Spleen (tissue), 11 donors: ENCODE results near the gene HSPE1. TPM values are rescaled to one million over a fixed set of nuclear protein-coding genes. Genes with fewer than 3 reads are reported as not detected.

Experiments used
- DNase-seq: peaks from one replicate; pipeline ENCODE4 v3.0.0-alpha.2; 2020
- H3K27ac ChIP-seq, 8 donors: fragments of 200-600 bp; sonication (generic) in 7 of 8; 1 replicate in 4 of 8; 2 replicates in 4 of 8; pipeline versions ENCODE4 v1.5.0 to v1.8.0; 2016 to 2021; ENCODE audit warnings: inconsistent platforms in 4 of 8, mild to moderate bottlenecking in 4 of 8, moderate library complexity in 1 of 8
- H3K27me3 ChIP-seq, 7 donors: fragments of 200-600 bp; sonication (generic) in 6 of 7; replicated peaks in 1 of 7; 1 replicate in 4 of 7; 2 replicates in 3 of 7; pipeline versions ENCODE4 v1.5.0 to v1.8.0; 2016 to 2021; ENCODE audit warnings: inconsistent platforms in 3 of 7, mild to moderate bottlenecking in 1 of 7
- H3K36me3 ChIP-seq, 6 donors: fragments of 200-600 bp; sonication (generic) in 5 of 6; 1 replicate in 4 of 6; 2 replicates in 2 of 6; pipeline versions ENCODE4 v1.5.0 to v1.8.0; 2016 to 2021; ENCODE audit warnings: inconsistent platforms in 2 of 6
- H3K4me1 ChIP-seq, 6 donors: fragments of 200-600 bp; sonication (generic) in 5 of 6; 1 replicate in 3 of 6; 2 replicates in 3 of 6; pipeline versions ENCODE4 v1.5.0 to v1.8.0; 2016 to 2021; ENCODE audit warnings: inconsistent platforms in 3 of 6
- H3K4me3 ChIP-seq, 8 donors: fragments of 200-600 bp; sonication (generic) in 7 of 8; 1 replicate in 4 of 8; 2 replicates in 4 of 8; pipeline versions ENCODE4 v1.5.0 to v1.8.0; 2016 to 2021; ENCODE audit warnings: inconsistent platforms in 4 of 8, mild to moderate bottlenecking in 4 of 8, moderate library complexity in 2 of 8
- H3K9me3 ChIP-seq, 8 donors: fragments of 200-600 bp; sonication (generic) in 7 of 8; 1 replicate in 4 of 8; 2 replicates in 4 of 8; pipeline versions ENCODE4 v1.5.0 to v1.8.0; 2016 to 2021; ENCODE audit warnings: inconsistent platforms in 4 of 8
- POLR2A ChIP-seq, 3 donors: fragments of 450-650 bp; IDR thresholded peaks; one replicate each; pipeline ENCODE4 v1.5.1; 2017; ENCODE audit warnings: antibody characterized with exemption in 3 of 3, mild to moderate bottlenecking in 1 of 3
- POLR2AphosphoS5 ChIP-seq, 3 donors: sonication (generic); formaldehyde crosslinking; IDR thresholded peaks; one replicate each; pipeline ENCODE4 v1.5.1; 2017; ENCODE audit warnings: antibody characterized with exemption in 3 of 3
- WGBS, 5 donors: extraction: QIAGEN DNeasy Blood & Tissue Kit in 3 of 5; methylation state at CpG; one replicate each; pipeline versions ENCODE4 v1.1.5 to v1.1.7; 2013 to 2018; 5-methylcytosine and 5-hydroxymethylcytosine counted together
- intact Hi-C: fragments of 100-400 bp; cut with DNase I; formaldehyde crosslinking; loops from one replicate; pipeline ENCODE4 v1.15.0; 2023; ENCODE audit warnings: low total_unique reads
- polyA plus RNA-seq, 3 donors: library from polyadenylated mRNA; stranded (reverse); fragments of 200-250 nt; gene quantifications; one replicate each; pipeline ENCODE4 v1.2.1, GENCODE V29; 2013
- total RNA-seq, 7 donors: library from RNA; depleted of rRNA in 3 of 7; stranded (reverse); fragments of >200 nt in 3 of 7; fragmentation: NEBNext Ultra II Directional in 4 of 7; extraction: Animal tissue kit (Norgen Biotek cat#: 25700) in 4 of 7; gene quantifications; one replicate each; pipeline versions ENCODE4 v1.1.0 to v1.2.1, GENCODE V29; 2016 to 2021
- TF ChIP-seq, protein P1 (sequence below), 11 experiments: fragments of 200-600 bp in 7 of 11; fragments of 450-650 bp in 4 of 11; sonication (generic) in 4 of 11; IDR thresholded peaks in 8 of 11; conservative IDR thresholded peaks in 3 of 11; 1 replicate in 7 of 11; 2 replicates in 4 of 11; pipeline versions ENCODE4 v1.4.0 to v1.8.0; 2016 to 2021; ENCODE audit warnings: antibody characterized with exemption in 11 of 11, inconsistent platforms in 4 of 11, mild to moderate bottlenecking in 1 of 11
- donor health status: healthy with polysubstance abuse.
- donor health status: DM: no; HTN: no; CAD: no; lungs with moderate emphysema.
- donor health status: DM: no; HTN: no; CAD: no.
- donor health status: Bipolar disorder and iron deficiency.
- donor health status: healthy.
- donor health status: DM: no; HTN: no; CAD: no.
- donor health status: DM: yes; HTN: yes; CAD: no.

HSPE1 gene
- total and polyA plus RNA-seq, 10 donors: 38.1 to 138 (median 66.2) TPM

DNA sequence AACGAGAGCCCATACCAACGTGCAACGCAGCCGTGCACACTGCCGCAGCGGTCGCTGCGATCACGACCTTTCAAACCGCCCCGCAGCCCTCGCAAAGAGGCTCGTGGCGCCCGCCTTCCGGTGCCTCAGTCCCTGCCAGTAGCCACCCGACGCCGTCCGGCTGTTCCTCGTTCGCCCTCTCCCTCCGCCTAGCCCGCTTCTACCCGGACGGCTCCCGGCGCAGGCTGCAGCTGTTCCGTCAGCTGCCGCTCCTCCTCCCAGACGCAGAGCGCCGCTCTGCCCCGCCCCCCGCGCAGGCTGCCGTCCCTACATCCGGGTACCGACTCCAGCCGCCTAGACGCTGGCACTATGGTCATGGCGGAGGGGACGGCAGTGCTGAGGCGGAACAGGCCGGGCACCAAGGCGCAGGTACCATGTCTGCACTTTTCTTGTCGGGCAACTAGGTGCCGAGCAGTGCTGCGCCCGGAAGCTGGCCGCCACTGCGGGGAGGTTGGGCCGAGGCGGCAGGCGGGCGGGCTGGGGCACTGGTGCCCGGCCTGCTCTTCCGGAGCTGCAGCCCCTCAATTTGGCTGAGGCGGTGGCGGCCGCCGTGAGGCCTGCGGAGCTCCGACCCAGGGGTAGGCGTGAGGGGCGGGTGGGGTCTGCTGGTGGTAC is 15.7 kb downstream of the HSPE1 start, which contains the start of gene MOB4:
MOB4 (plus strand) TSS at position 328 of the 654 bp plus-strand sequence; CDS start at position 349, 21 bp downstream.
- intact Hi-C loops: loop anchor here (10.0 kb wide), 1 partner anchor 61 kb away; the partner anchor contains the start of gene COQ10B
- 0 to 1% (median 0%) methylated on average over 33 to 66 of the region's 66 CpGs for WGBS, 5 donors

DNA sequence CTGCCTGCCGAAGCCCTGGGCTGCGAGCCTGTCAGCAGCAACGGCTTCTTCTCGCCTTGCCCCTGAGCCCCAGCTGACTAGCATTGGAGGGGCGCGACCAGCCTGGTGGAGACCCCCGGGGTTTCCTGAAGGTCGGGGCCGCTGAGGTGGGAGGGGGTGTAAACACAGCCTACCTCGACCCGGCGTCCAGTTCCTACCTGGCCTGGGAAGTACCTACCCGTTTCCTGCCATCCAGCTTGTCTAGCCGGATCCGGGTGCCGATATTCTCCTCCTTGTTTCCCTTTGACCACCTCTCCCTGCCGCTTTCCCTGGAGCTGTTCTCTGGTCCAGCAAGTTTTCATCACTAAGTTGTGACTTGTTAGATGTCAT is 16.2 kb downstream of the HSPE1 start:
- intact Hi-C loops: loop anchor here (10.0 kb wide), 1 partner anchor 62 kb away; the partner anchor contains the start of gene COQ10B
- Histone ChIP-seq H3K36me3 (peaks cover 0 to 25% (median 5%) of the 10 kb centered on the region in 6 donors), H3K4me1 (peaks cover 12 to 61% (median 39%) of the 10 kb centered on the region in 6 donors), H3K4me3 (peak overlapping the region; percentile 69 to 92 (median 84)), H3K27ac (peak overlapping the region; percentile 88 to 98 (median 96)), H3K27me3 (no peaks in the 10 kb centered on the region), H3K9me3 (peaks cover 0 to 16% (median 8%) of the 10 kb centered on the region in 8 donors)
- DNase-seq: no peak
- TF ChIP-seq POLR2A (IDR thresholded peaks at IDR 0.05) (no peak), POLR2AphosphoS5 (IDR thresholded peaks at IDR 0.05) (no peak)
- TF ChIP-seq, protein P1, sequence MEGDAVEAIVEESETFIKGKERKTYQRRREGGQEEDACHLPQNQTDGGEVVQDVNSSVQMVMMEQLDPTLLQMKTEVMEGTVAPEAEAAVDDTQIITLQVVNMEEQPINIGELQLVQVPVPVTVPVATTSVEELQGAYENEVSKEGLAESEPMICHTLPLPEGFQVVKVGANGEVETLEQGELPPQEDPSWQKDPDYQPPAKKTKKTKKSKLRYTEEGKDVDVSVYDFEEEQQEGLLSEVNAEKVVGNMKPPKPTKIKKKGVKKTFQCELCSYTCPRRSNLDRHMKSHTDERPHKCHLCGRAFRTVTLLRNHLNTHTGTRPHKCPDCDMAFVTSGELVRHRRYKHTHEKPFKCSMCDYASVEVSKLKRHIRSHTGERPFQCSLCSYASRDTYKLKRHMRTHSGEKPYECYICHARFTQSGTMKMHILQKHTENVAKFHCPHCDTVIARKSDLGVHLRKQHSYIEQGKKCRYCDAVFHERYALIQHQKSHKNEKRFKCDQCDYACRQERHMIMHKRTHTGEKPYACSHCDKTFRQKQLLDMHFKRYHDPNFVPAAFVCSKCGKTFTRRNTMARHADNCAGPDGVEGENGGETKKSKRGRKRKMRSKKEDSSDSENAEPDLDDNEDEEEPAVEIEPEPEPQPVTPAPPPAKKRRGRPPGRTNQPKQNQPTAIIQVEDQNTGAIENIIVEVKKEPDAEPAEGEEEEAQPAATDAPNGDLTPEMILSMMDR (IDR thresholded peaks at IDR 0.05 in 8 of 11, conservative IDR thresholded peaks at IDR 0.05 in 3 of 11): no peak
- WGBS, 5 donors: 0 to 2% (median 0%) methylated on average over 10 to 17 of the region's 17 CpGs

More for the DNA sequence above, 15.7 kb downstream of the HSPE1 start, which contains the start of gene MOB4:
- Histone ChIP-seq H3K36me3 (peaks cover 0 to 20% (median 3%) of the 10 kb centered on the region in 6 donors), H3K4me3 (peak within 1 kb of the TSS; percentile 69 to 92 (median 84)), H3K27me3 (no peaks in the 10 kb centered on the region), H3K9me3 (peaks cover 0 to 11% (median 2%) of the 10 kb centered on the region in 8 donors), H3K27ac (peak within 1 kb of the TSS; percentile 88 to 98 (median 96)), H3K4me1 (peaks cover 12 to 61% (median 39%) of the 10 kb centered on the region in 6 donors)
- peak; percentile 100 for DNase-seq
- TF ChIP-seq POLR2A (IDR thresholded peaks at IDR 0.05): peak; percentile 33 to 85 (median 82)
- TF ChIP-seq, protein P1 (IDR thresholded peaks at IDR 0.05 in 8 of 11, conservative IDR thresholded peaks at IDR 0.05 in 3 of 11): peak in 5 of 11 experiments; percentile 14 to 56 (median 31)
- TF ChIP-seq POLR2AphosphoS5 (IDR thresholded peaks at IDR 0.05): peak; percentile 98 to 99 (median 99)

DNA sequence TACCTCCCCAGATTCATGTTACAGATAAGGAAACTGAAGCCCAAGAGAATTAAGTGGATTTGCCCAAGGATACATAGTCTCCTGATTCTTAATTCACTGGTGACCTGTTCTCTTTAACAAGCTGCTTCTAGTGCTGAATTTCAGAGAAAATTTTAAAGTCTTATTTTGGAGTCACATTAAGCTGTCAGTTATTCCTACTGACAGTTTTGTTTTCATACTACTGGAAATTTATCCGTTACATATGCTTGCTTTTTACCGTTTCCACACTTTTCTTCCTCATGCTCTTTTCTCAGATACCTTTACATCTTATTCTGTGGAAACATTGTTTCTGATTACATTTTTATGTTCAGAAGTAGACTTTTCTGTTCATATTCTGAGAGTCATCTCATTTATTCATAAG is 17.0 kb downstream of the HSPE1 start:
- TF ChIP-seq POLR2A (IDR thresholded peaks at IDR 0.05): no peak
- no peak for TF ChIP-seq POLR2AphosphoS5 (IDR thresholded peaks at IDR 0.05)
- TF ChIP-seq, protein P1 (IDR thresholded peaks at IDR 0.05 in 8 of 11, conservative IDR thresholded peaks at IDR 0.05 in 3 of 11): no peak
- Histone ChIP-seq H3K36me3 (peaks cover 0 to 32% (median 8%) of the 10 kb centered on the region in 6 donors), H3K27ac (peak overlapping the region in 6 of 8 donors; percentile 95 to 98 (median 96)), H3K27me3 (no peaks in the 10 kb centered on the region), H3K4me1 (peaks cover 12 to 65% (median 39%) of the 10 kb centered on the region in 6 donors), H3K4me3 (peak overlapping the region in 7 of 8 donors; percentile 69 to 92 (median 84)), H3K9me3 (peaks cover 0 to 18% (median 11%) of the 10 kb centered on the region in 8 donors)
- 29 to 54% (median 36%) methylated on average over 2 of the region's 2 CpGs for WGBS, 5 donors
- intact Hi-C loops: loop anchor here (10.0 kb wide), 1 partner anchor 62 kb away; the partner anchor contains the start of gene COQ10B
- DNase-seq: no peak

DNA sequence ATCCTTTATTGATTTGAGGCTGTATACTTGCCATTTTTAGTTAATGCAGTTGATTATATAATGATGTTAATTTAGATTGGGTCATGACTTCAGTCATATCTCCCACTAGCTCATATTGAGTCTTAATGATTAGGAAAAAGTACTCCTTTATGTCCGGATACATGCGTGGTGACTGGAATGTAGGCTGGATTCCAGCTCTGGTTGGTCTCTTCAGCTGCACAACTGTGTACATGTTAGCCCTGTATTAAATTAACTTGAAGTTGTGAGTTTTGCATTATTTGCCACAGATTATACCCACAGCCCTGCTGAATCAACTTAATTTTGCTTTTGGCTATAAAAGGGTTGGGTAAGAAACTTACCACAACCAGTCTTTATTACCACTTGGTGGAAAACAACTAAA is 38.2 kb downstream of the HSPE1 start:
- Histone ChIP-seq H3K9me3 (no peaks in the 10 kb centered on the region), H3K27me3 (no peaks in the 10 kb centered on the region), H3K4me3 (no peak overlapping the region), H3K4me1 (peaks cover 0 to 46% (median 14%) of the 10 kb centered on the region in 6 donors), H3K27ac (peak overlapping the region in 1 of 8 donors; percentile 39), H3K36me3 (peaks cover 0 to 98% (median 47%) of the 10 kb centered on the region in 6 donors)
- 65 to 84% (median 79%) methylated on average over 2 of the region's 2 CpGs for WGBS, 5 donors
- intact Hi-C loops: no loop called here
- no peak for DNase-seq
- TF ChIP-seq POLR2AphosphoS5 (IDR thresholded peaks at IDR 0.05): no peak
- TF ChIP-seq POLR2A (IDR thresholded peaks at IDR 0.05): no peak
